Activated CD4-positive, alpha-beta T cell treated with anti-CD3 and anti-CD28 coated beads, Interleukin-2, amount 10 ng/mL, durations not matched to agents 7 days and 5 days (primary cell): ENCODE measurements around the gene MTCL1. TPM values are rescaled to one million over a fixed set of nuclear protein-coding genes. Genes with fewer than 3 reads are reported as not detected.

Experiments
- CTCF ChIA-PET: fragments of 350-600 bp; sonication (Branson Sonifier 250); formaldehyde crosslinking; loops from one replicate; lab custom pipeline; 2021; ENCODE audit warnings: antibody characterized with exemption; lab: Charles Lee
- POLR2A ChIA-PET: fragments of 350-600 bp; sonication (Branson Sonifier 250); formaldehyde crosslinking; loops from one replicate; lab custom pipeline; 2021; ENCODE audit warnings: antibody characterized with exemption; lab: Charles Lee
- DNase-seq: peaks from one replicate; pipeline ENCODE4 v3.0.0-alpha.2; 2020
- H3K27ac Mint-ChIP-seq: one replicate; pipeline ENCODE4 v1.8.0; 2021; ENCODE audit warnings: mild to moderate bottlenecking, moderate library complexity, mixed read lengths
- H3K27me3 Mint-ChIP-seq: one replicate; pipeline ENCODE4 v1.8.0; 2021; ENCODE audit warnings: mixed read lengths
- H3K36me3 Mint-ChIP-seq: one replicate; pipeline ENCODE4 v1.8.0; 2021; ENCODE audit warnings: low read depth, mixed read lengths
- H3K4me1 Mint-ChIP-seq: one replicate; pipeline ENCODE4 v1.8.0; 2021; ENCODE audit warnings: mixed read lengths
- H3K4me3 Mint-ChIP-seq: one replicate; pipeline ENCODE4 v1.8.0; 2021; ENCODE audit warnings: mild to moderate bottlenecking, moderate library complexity, mixed read lengths
- H3K9me3 Mint-ChIP-seq: one replicate; pipeline ENCODE4 v1.8.0; 2021; ENCODE audit warnings: mixed read lengths
- total RNA-seq, 2 experiments: library from RNA; stranded (reverse); gene quantifications; one replicate each; pipeline ENCODE4 v1.2.3, GENCODE V29; 2021

Gene MTCL1
- total RNA-seq, 2 experiments from 2014 or later = 1.7 to 1.8 TPM

- H3K4me3 Mint-ChIP-seq = no peak overlapping the region
- no peaks in the 10 kb centered on the region for H3K4me1 Mint-ChIP-seq
- ChIA-PET CTCF (no interaction called here), POLR2A (no interaction called here)
- DNase-seq = no peak
- no peaks in the 10 kb centered on the region for H3K36me3 Mint-ChIP-seq
- H3K27me3 Mint-ChIP-seq = peaks cover 4% of the 10 kb centered on the region
- H3K27ac Mint-ChIP-seq = no peak overlapping the region
- no peaks in the 10 kb centered on the region for H3K9me3 Mint-ChIP-seq
These were observed 169.5 kb downstream of the MTCL1 start for GRCh38 chr18:8874872-8875271.

DNA sequence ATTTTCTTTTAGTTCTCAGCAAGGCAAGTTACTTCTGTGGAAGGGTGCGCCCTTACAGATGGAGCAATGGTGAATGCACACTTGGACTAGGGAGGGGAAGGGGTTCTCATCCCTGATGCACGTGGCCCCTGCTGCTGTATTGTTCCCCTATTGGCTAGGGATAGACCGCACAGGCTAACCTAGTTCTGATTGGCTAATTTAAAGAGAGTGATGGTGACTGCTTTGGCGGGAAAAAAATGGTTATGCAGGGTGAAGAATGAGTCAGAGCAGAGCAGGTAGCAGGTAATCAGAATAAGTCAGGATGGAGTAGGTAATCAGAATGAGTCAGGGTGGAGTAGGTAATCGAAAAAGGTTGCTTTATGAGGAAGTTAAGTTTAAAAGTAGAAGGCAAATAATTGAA lies 171.5 kb downstream of the MTCL1 start:
- ChIA-PET CTCF (no interaction called here), POLR2A (no interaction called here)
- no peak for DNase-seq
- no peak overlapping the region for H3K27ac Mint-ChIP-seq
- H3K27me3 Mint-ChIP-seq = peaks cover 11% of the 10 kb centered on the region
- no peaks in the 10 kb centered on the region for H3K4me1 Mint-ChIP-seq
- peaks cover 2% of the 10 kb centered on the region for H3K9me3 Mint-ChIP-seq
- no peak overlapping the region for H3K4me3 Mint-ChIP-seq
- no peaks in the 10 kb centered on the region for H3K36me3 Mint-ChIP-seq

DNA sequence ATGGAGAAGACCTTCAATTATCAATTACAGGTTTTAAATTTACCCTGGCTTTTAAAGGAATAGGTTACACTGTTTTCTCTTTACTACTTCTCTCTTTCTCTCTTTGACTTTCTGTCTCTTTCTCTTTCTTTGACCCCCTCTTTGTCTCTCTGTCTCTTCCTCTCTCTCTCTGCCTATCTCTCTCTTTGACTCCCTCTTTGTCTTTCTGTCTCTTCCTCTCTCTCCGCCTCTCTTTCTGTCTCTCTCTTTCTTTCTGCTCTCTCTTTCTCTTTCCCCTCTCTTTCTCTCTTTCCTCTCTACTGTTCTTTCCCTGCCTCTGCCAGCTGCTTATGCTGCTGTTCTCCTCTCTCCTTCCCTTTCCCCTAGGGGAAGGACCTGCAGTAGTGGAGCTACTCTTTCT lies 175.7 kb downstream of the MTCL1 start:
- H3K4me3 Mint-ChIP-seq = no peak overlapping the region
- POLR2A ChIA-PET = no interaction called here

More for the DNA sequence above, 175.7 kb downstream of the MTCL1 start:
- H3K27ac Mint-ChIP-seq = no peak overlapping the region
- H3K4me1 Mint-ChIP-seq = no peaks in the 10 kb centered on the region
- CTCF ChIA-PET = no interaction called here
- peaks cover 13% of the 10 kb centered on the region for H3K27me3 Mint-ChIP-seq
- H3K9me3 Mint-ChIP-seq = peaks cover 8% of the 10 kb centered on the region
- no peak for DNase-seq
- H3K36me3 Mint-ChIP-seq = no peaks in the 10 kb centered on the region

Other genes with a start within 250 kb of the MTCL1 start
- 10 to 100 TPM; 13.5 to 15.4 TPM for gene RAB12, start 96.1 kb upstream of the MTCL1 start, total RNA-seq